HuH-7 (cell line): Measurements from ENCODE around the gene DHFR.

Experiments
- DNase-seq: peaks from one replicate; pipeline ENCODE4 v3.0.0; 2011; ENCODE audit warnings: low spot score

The DHFR gene

DNA sequence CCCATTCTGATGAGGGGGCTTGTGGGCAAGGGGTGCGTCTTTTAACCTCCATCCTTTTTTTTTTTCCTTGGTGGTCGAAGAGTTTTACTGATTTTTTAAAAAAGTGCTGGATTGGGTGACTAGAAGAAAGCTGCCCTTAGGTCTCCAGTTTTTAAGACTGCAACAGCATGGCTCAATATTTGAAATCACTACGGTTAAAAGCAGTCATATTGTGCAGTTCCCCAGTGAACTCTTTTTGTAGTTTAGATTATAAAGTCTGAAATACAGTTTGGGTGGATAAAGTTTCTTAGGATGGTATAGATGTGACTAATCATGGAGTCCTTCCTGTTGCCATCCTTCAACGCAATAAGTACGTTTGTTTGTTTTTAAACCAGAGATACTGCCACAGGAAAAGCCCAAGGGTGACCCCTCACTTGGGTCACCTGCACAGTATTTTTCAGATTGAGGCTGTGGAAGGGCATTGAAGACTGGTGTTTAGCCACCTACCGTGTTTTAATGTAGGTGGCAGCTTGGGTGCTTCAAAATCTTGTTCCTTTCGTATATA lies 520 bp upstream of the DHFR start:
- no peak for DNase-seq

- peak; percentile 23 for DNase-seq
Observed at GRCh38 chr5:80654054-80654390, 761 bp downstream of the DHFR start.

- no peak for DNase-seq
Observed at GRCh38 chr5:80653502-80653901, 1.3 kb downstream of the DHFR start.

GRCh38 chr5:80646926-80647325 lies 7.9 kb downstream of the DHFR start:
- no peak for DNase-seq

DNA sequence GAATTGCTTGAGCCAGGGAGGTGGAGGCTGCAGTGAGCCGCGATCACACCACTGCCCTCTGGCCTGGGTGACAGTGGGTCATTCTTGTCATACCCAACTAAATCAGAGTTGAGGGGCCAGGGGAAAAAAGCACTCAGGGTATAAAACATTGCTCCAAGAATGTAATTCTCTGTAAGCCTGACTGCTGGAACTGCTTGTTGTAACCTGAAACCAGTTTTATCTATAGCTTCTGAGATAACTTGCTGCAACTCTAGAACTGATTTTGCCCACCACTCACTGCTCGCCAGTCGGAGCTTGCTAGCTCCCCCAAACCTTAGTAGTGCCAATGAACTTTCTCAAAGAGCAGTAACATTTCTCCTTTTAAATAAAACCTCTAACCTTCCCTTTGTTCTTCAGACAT lies 9.9 kb downstream of the DHFR start:
- no peak for DNase-seq

- DNase-seq = no peak
Observed at GRCh38 chr5:80641353-80641752, 13.4 kb downstream of the DHFR start.

GRCh38 chr5:80634193-80634592 lies 20.6 kb downstream of the DHFR start:
- DNase-seq = no peak

- DNase-seq = no peak
Observed at GRCh38 chr5:80632700-80633099, 22.1 kb downstream of the DHFR start.

DNA sequence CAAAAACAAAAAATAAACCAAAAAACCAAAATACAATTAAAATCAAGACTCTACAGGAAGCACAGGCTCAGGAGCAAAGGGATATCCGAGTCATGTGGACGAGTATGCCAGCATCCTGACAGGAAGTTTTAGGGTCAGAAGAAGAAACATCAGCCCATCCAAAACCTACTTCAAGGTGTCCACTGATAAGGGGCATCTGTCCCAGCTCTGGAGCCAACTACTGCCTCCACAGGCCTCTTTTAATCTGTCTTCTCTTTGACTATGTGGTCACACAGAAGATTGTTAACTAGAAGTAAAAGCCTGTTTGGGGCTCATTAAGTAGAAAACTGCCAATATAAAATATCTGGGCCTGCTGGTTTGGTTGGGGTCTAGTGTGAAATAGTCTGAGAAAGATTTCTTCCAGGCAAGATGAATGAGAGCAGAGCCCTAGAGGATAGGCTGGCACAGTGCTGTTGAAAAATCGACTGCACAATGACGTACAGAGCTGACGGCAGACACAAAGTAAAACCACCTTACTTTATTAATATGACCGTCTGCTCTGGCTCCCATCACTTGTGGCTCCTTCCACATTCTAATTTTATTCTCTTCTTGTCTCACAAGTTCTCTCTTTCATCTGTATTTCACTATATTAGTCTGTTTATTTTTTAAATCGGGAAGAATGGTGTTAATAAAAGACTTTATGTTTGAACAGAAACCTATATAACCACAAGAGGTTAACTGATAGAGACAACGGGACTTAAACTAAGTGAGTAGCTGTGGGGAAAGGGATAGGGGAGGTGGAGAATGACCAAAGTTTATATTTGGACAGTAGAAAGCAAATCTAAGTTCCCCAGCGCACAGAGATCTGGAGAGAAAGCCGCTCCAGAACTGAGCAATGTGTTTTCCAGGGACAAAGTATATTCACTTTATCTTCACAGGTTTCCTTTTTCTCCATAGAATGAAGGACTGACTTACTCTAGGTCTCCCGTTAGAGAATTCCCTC lies 23.2 kb downstream of the DHFR start:
- DNase-seq = no peak

DNA sequence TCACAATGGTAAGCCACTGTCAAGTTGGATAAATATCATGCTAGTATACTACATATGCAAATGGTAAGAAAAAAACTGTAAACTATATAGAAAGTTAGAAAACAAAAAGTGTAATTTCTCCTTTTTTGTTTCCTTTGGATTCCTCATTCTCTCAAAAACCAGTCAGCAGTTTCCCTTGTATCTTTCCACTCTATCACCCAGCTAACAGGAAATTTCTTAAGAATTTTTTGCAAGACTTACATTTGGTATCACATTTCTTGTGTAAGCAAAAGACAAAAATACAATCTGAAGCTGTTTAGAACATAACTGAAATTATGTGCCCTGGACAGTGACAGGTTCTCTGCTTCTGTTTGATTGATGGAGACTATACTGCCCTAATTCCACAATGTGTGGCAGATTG lies 25.5 kb downstream of the DHFR start:
- no peak for DNase-seq

DNA sequence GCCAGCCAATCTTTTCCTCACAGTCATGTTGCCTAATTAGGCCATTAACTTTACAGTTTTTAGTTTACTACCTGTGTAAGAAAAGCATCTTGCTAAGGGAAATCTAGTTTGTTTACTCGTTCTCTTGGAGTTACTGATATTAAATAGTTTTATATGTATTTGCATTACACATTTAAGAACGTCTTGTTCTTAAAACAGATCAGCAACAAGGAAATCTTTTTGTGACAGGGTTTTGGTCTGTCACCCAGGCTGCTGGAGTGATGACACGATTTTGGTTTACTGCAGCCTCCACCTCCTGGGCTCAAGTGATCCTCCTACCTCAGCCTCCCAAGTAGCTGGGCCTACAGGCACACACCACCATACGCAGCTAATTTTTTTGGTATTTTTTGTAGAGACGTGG lies 29.6 kb downstream of the DHFR start:
- DNase-seq = no peak

GRCh38 chr5:80623999-80624398 lies 30.8 kb downstream of the DHFR start:
- peak; percentile 17 for DNase-seq

GRCh38 chr5:80622756-80623155 lies 32.0 kb downstream of the DHFR start:
- DNase-seq = no peak

GRCh38 chr5:80620211-80620610 lies 34.6 kb downstream of the DHFR start:
- DNase-seq = no peak

DNA sequence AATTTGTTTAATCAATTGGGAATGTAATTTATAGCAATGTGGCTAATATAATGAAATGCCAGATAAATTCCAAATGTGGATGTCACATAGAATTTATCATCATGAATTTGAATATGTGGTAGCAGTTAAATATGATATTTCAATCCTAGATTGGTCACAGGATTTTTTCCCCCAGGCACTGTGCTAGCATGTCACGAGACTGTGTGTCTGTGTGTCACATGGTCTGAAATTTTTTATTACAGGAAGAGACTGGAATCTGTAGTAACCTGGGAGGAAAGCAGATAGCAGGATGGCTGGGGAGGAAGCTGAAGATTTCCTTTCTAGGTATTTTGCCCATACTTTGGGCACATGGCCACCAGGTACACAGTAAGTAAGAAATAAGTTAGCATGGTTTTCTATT lies 35.7 kb downstream of the DHFR start:
- DNase-seq = no peak

DNA sequence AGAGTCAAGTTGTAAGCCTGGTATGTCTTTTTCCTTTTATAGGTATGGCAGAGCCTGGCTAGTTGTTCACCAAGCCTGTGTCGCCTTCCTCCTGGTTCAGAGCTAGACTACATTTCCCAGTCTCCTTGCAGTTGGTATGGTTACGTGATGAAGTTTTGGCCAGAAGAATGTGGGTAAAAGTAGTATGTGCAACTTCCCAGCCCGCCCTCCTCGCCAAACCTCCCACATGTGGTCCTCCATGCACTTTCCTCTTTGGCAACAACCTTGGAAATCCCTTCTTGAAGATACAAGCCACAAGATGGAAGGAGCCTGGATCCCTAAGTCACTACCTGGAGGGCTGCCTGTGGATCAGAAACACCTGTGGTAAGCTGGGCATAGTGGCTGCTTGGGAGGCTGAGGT lies 36.3 kb downstream of the DHFR start:
- no peak for DNase-seq

- no peak for DNase-seq
Observed at GRCh38 chr5:80615266-80615914, 39.4 kb downstream of the DHFR start.

DNA sequence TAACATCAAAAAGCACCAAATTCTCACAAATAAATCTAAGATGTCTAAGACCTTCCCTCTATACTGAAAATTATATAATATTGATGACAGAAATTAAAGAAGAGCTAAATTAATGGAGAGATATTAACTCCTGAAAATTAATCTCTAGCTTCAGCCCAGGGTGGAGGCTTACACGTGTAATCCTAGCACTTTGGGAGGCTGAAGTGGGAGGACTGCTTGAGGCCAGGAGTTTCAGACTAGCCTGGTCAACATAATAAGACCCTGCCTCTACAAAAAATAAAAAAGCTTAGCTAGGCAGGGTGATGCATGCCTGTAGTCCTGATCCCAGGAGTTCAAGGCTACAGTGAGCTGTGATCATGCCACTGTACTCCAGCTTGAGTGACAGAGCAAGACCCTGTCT lies 45.1 kb downstream of the DHFR start:
- DNase-seq = no peak

GRCh38 chr5:80608731-80609130 lies 46.1 kb downstream of the DHFR start:
- DNase-seq = no peak

GRCh38 chr5:80607832-80608231 lies 47.0 kb downstream of the DHFR start:
- DNase-seq = no peak

- DNase-seq = no peak
Observed at GRCh38 chr5:80607343-80607742, 47.4 kb downstream of the DHFR start.

- no peak for DNase-seq
Observed at GRCh38 chr5:80600943-80601693, 53.7 kb downstream of the DHFR start.

DNA sequence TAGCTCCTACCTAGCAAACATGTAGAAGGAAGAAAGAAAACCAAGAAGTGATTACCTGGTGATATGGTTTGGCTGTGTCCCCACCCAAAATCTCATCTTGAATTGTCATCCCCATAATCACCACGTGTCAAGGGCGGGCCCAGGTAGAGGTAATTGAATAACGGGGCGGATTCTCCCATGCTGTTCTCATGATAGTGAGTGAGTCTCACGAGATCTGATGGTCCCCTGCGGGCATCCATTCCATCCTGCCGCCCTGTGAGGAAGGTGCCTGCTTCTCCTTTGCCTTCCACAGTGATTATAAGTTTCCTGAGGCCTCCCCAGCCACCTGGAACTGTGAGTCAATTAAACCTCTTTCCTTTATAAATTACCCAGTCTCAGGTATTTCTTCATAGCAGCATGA lies 57.3 kb downstream of the DHFR start:
- no peak for DNase-seq
